Measurements from ENCODE around the gene DLG2. TPM values are rescaled to one million over a fixed set of nuclear protein-coding genes. Genes with fewer than 3 reads are reported as not detected.
"Not testable (repeated sequence)": the region's sequence is repeated elsewhere in the genome, so short reads cannot be mapped to it uniquely, and the experiment has no call there.

DLG2 gene
- total and polyA plus RNA-seq, 11 donors: 2.4 to 13.9 (median 7.1) TPM

DNA sequence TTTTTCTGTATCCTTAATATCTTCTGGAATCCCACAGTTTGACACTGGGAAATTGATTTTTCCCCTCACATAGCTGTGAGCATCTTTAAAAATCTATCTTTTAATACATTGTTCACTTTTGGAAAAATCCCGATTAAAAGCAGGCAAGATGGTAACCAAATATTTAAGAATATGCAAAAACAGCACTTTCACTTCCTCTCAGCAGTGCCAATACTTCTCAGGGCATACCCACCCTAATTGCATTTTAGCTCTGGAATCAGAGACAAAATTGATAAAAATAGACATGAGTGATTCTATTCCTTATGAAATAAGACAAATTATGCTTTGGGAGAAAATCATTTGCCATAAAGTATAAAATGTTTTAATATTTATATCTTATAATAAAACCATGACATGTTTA lies 2172.5 kb downstream of the DLG2 start:
- no peaks in the 10 kb centered on the region for H3K4me1 ChIP-seq
- intact Hi-C loops (cut with DNase I): no loop called here
- 87 to 92% (median 92%) methylated on average over 1 of the region's 1 CpG for WGBS, 4 donors
- no peak overlapping the region for H3K4me3 ChIP-seq
- TF ChIP-seq POLR2A (IDR thresholded peaks at IDR 0.05): no peak
- TF ChIP-seq, protein P1, sequence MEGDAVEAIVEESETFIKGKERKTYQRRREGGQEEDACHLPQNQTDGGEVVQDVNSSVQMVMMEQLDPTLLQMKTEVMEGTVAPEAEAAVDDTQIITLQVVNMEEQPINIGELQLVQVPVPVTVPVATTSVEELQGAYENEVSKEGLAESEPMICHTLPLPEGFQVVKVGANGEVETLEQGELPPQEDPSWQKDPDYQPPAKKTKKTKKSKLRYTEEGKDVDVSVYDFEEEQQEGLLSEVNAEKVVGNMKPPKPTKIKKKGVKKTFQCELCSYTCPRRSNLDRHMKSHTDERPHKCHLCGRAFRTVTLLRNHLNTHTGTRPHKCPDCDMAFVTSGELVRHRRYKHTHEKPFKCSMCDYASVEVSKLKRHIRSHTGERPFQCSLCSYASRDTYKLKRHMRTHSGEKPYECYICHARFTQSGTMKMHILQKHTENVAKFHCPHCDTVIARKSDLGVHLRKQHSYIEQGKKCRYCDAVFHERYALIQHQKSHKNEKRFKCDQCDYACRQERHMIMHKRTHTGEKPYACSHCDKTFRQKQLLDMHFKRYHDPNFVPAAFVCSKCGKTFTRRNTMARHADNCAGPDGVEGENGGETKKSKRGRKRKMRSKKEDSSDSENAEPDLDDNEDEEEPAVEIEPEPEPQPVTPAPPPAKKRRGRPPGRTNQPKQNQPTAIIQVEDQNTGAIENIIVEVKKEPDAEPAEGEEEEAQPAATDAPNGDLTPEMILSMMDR (IDR thresholded peaks at IDR 0.05): no peak
- ATAC-seq (no peak), DNase-seq (no peak)
- H3K27ac ChIP-seq: no peak overlapping the region
- H3K27me3 ChIP-seq: no peaks in the 10 kb centered on the region
- H3K36me3 ChIP-seq: no peaks in the 10 kb centered on the region
- H3K9me3 ChIP-seq: no peaks in the 10 kb centered on the region

DNA sequence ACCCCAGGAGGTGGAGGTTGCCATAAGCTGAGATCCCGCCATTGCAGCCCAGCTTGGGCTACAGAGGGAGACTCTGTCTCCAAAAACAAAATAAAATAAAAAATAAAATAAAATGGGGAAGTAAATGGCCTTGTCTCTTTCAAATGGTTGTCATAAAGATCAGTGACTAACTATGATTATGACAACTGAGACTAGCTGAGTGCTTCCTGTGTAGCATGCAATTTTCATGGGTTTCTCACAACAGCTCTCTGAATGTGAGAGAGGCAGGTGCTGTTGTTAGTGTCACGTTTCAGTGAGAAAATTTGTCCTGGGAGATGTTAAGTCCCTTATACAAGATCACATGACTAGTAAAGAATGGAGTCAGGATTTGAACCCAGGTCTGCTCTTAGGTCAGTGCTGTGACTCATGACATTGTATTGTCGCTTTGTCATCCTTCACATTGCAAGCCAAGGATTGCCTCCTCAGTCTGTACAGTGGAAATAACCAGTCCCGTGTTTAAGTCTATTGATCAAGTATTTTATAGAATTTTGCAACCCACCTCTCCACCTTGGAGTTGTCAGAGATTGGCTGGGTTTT lies 2177.7 kb downstream of the DLG2 start:
- H3K36me3 ChIP-seq: no peaks in the 10 kb centered on the region
- 81 to 89% (median 87%) methylated on average over 4 of the region's 4 CpGs for WGBS, 4 donors
- DNase-seq (no peak), ATAC-seq (no peak)
- no peaks in the 10 kb centered on the region for H3K4me1 ChIP-seq
- TF ChIP-seq POLR2A (IDR thresholded peaks at IDR 0.05): no peak
- TF ChIP-seq, protein P1 (IDR thresholded peaks at IDR 0.05): no peak
- intact Hi-C loops (cut with DNase I): no loop called here
- H3K27ac ChIP-seq: no peak overlapping the region
- no peak overlapping the region for H3K4me3 ChIP-seq
- no peaks in the 10 kb centered on the region for H3K9me3 ChIP-seq
- H3K27me3 ChIP-seq: no peaks in the 10 kb centered on the region

DNA sequence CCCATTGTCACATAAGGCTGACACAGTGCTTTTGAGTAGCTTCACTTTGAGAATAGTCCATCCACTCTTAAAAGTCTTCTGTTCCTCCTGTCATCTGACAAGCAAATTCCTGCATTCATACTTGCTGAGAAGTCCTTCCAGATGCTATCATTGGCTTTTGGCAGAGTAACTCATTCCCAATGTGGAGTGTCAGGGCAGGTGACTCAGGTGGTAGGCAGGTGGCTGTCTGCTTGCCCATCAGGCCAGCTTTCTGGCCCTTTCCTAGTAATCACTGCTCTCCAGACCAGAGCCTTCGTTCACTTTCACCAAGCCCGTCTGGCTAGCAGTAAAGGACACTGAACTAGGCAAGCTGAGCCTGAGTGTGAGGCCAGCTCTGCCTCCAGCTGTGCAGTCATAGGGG lies 2178.5 kb downstream of the DLG2 start:
- no peaks in the 10 kb centered on the region for H3K27me3 ChIP-seq
- no peaks in the 10 kb centered on the region for H3K4me1 ChIP-seq
- no peaks in the 10 kb centered on the region for H3K36me3 ChIP-seq
- no peak for ATAC-seq
- no peak overlapping the region for H3K27ac ChIP-seq
- no peak for DNase-seq
- H3K4me3 ChIP-seq: no peak overlapping the region
- intact Hi-C loops (cut with DNase I): no loop called here
- no peak for TF ChIP-seq POLR2A (IDR thresholded peaks at IDR 0.05)
- TF ChIP-seq, protein P1 (IDR thresholded peaks at IDR 0.05): no peak
- WGBS, 4 donors: 87 to 98% (median 90%) methylated on average over 2 of the region's 2 CpGs
- no peaks in the 10 kb centered on the region for H3K9me3 ChIP-seq

DNA sequence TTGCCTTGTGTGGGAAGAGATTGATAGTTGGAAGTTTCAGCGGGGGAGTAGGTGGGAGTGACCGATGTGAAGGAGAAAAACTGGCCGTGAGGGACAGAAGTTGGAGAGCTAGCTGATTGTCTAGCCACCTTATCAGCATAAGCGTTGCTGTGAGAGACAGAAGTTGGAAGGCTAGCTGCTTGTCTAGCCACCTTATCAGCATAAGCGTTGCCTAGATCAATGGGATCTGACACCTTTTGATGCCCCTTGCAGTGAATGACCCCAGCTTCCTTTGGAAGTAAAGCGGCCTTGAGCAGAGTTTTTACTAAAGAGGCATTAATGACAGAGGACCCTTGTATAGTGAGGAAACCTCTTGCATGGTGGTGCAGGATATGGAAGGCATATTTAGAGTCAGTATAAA lies 2183.3 kb downstream of the DLG2 start:
- ATAC-seq; DNase-seq; intact Hi-C loops (cut with DNase I); H3K4me1 ChIP-seq; H3K9me3 ChIP-seq; H3K4me3 ChIP-seq; H3K36me3 ChIP-seq; H3K27me3 ChIP-seq; H3K27ac ChIP-seq: not testable (repeated sequence)
- WGBS, 4 donors: 33 to 53% (median 41%) methylated on average over 6 of the region's 6 CpGs

DNA sequence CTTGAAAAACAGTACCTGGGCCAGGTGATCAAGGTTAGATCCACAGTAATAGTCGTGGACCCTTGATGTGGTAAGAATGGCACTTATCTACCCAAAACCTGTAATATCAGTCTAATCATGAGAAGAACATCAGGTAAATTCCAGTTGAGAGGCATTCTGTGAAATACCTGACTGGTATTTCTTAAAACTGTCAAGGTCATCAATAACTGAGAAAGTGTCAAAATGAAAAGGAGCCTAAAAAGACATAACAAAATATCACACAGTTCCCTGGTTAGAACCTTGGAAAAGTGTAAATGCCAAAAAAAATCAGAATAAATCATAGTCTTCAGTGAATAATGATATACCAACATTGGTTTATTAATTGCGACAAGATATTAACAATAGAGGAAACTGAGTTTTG lies 2185.5 kb downstream of the DLG2 start:
- no peak for DNase-seq
- Histone ChIP-seq H3K36me3 (no peaks in the 10 kb centered on the region), H3K4me1 (no peaks in the 10 kb centered on the region), H3K27me3 (no peaks in the 10 kb centered on the region), H3K9me3 (no peaks in the 10 kb centered on the region), H3K4me3 (no peak overlapping the region), H3K27ac (no peak overlapping the region)
- whole genome bisulfite sequencing, 4 donors: 82 to 93% (median 86%) methylated on average over 2 of the region's 2 CpGs
- no peak for ATAC-seq
- TF ChIP-seq, protein P1 (IDR thresholded peaks at IDR 0.05): no peak
- no peak for TF ChIP-seq POLR2A (IDR thresholded peaks at IDR 0.05)
- intact Hi-C loops (cut with DNase I): no loop called here
